Mesenchymal stem cell (in vitro differentiated cells and primary cell): Measurements from ENCODE around the gene PLCB1.

Source experiments
- DNase-seq: peaks from one replicate; pipeline ENCODE4 v3.0.0-alpha.2; 2013
- H2AFZ ChIP-seq: one replicate; pipeline ENCODE4 v1.6.1; 2013; ENCODE audit warnings: low read depth, mild to moderate bottlenecking, control low read depth, inconsistent platforms, low read length, moderate library complexity
- H2AK5ac ChIP-seq: 2 replicates; pipeline ENCODE4 v1.6.1; 2013; ENCODE audit warnings: low read length, moderate library complexity, mild to moderate bottlenecking, inconsistent platforms; ENCODE audit not compliant: severe bottlenecking
- H2BK120ac ChIP-seq: one replicate; pipeline ENCODE4 v1.6.1; 2013; ENCODE audit warnings: low read depth, mild to moderate bottlenecking, inconsistent platforms, low read length, moderate library complexity
- H2BK12ac ChIP-seq, 2 experiments: one replicate each; pipeline ENCODE4 v1.6.1; 2013; ENCODE audit warnings: inconsistent platforms in 2 of 2, low read length in 2 of 2, mild to moderate bottlenecking in 2 of 2, moderate library complexity in 2 of 2, control low read depth in 1 of 2
- H2BK15ac ChIP-seq: one replicate; pipeline ENCODE4 v1.6.1; 2013; ENCODE audit warnings: mild to moderate bottlenecking, low read depth, inconsistent platforms; ENCODE audit not compliant: poor library complexity, severe bottlenecking
- H2BK5ac ChIP-seq: 2 replicates; pipeline ENCODE4 v1.6.1; 2013; ENCODE audit warnings: low read depth, mild to moderate bottlenecking, low read length, control low read depth, inconsistent platforms; ENCODE audit not compliant: poor library complexity, severe bottlenecking
- H3K14ac ChIP-seq, 2 experiments: one replicate each; pipeline ENCODE4 v1.6.1; 2013; ENCODE audit warnings: inconsistent platforms in 2 of 2, low read length in 2 of 2, control low read depth in 1 of 2, mild to moderate bottlenecking in 1 of 2, moderate library complexity in 1 of 2
- H3K18ac ChIP-seq, 2 experiments: one replicate each; pipeline ENCODE4 v1.6.1; 2013; ENCODE audit warnings: inconsistent platforms in 2 of 2, low read length in 2 of 2, control low read depth in 1 of 2, low read depth in 1 of 2, mild to moderate bottlenecking in 1 of 2
- H3K23ac ChIP-seq, 2 experiments: one replicate each; pipeline ENCODE4 v1.6.1; 2013; ENCODE audit warnings: inconsistent platforms in 2 of 2, low read length in 2 of 2, mild to moderate bottlenecking in 2 of 2, moderate library complexity in 2 of 2, control low read depth in 1 of 2
- H3K27ac ChIP-seq: 2 replicates; pipeline ENCODE4 v1.5.1; 2013; ENCODE audit warnings: mild to moderate bottlenecking, moderate library complexity, low read length, control low read depth, inconsistent platforms; ENCODE audit not compliant: poor library complexity, severe bottlenecking
- H3K27me3 ChIP-seq, 2 experiments: 2 replicates each; pipeline versions ENCODE4 v1.6.1 to v1.7.0; 2013; ENCODE audit warnings: low read length in 2 of 2, mild to moderate bottlenecking in 2 of 2, moderate library complexity in 2 of 2, control low read depth in 1 of 2, inconsistent platforms in 1 of 2; ENCODE audit not compliant: control insufficient read depth in 1 of 2, insufficient read depth in 1 of 2
- H3K36me3 ChIP-seq, 2 experiments: 2 replicates each; pipeline versions ENCODE4 v1.6.1 to v1.7.0; 2013; ENCODE audit warnings: low read length in 2 of 2, control low read depth in 1 of 2, inconsistent platforms in 1 of 2, low read depth in 1 of 2, mild to moderate bottlenecking in 1 of 2; ENCODE audit not compliant: insufficient read depth in 2 of 2, control insufficient read depth in 1 of 2
- H3K4ac ChIP-seq, 2 experiments: one replicate each; pipeline ENCODE4 v1.6.1; 2013; ENCODE audit warnings: inconsistent platforms in 2 of 2, low read length in 2 of 2, mild to moderate bottlenecking in 2 of 2, moderate library complexity in 2 of 2, control low read depth in 1 of 2, low read depth in 1 of 2
- H3K4me1 ChIP-seq: 2 replicates; pipeline ENCODE4 v1.6.1; 2013; ENCODE audit warnings: low read depth, low read length, control low read depth; ENCODE audit not compliant: control insufficient read depth, insufficient read depth
- H3K4me2 ChIP-seq: 2 replicates; pipeline ENCODE4 v1.6.1; 2013; ENCODE audit warnings: low read length, mild to moderate bottlenecking, inconsistent platforms; ENCODE audit not compliant: poor library complexity, severe bottlenecking
- H3K4me3 ChIP-seq, 2 experiments: 2 replicates each; pipeline versions ENCODE4 v1.5.1 to v1.7.0; 2013; ENCODE audit warnings: low read length in 2 of 2, mild to moderate bottlenecking in 2 of 2, control low read depth in 1 of 2, low read depth in 1 of 2; ENCODE audit not compliant: insufficient read depth in 1 of 2
- H3K79me1 ChIP-seq: replicated peaks from 2 replicates; pipeline ENCODE4 v1.6.1; 2013; ENCODE audit warnings: mild to moderate bottlenecking, control low read depth, low read length, inconsistent platforms; ENCODE audit not compliant: poor library complexity, severe bottlenecking
- H3K9ac ChIP-seq: 2 replicates; pipeline ENCODE4 v1.7.0; 2013; ENCODE audit warnings: mild to moderate bottlenecking, low read length, moderate library complexity
- H3K9me3 ChIP-seq: 2 replicates; pipeline ENCODE4 v1.7.0; 2013; ENCODE audit warnings: mild to moderate bottlenecking, low read length; ENCODE audit not compliant: control insufficient read depth
- H4K8ac ChIP-seq: one replicate; pipeline ENCODE4 v1.6.1; 2013; ENCODE audit warnings: inconsistent platforms, mild to moderate bottlenecking, low read length, moderate library complexity
- H4K91ac ChIP-seq: one replicate; pipeline ENCODE4 v1.6.1; 2013; ENCODE audit warnings: mild to moderate bottlenecking, low read length, inconsistent platforms
- WGBS: methylation state at CpG from one replicate; pipeline ENCODE4 v1.1.7; 2013; ENCODE audit warnings: mixed read lengths; 5-methylcytosine and 5-hydroxymethylcytosine counted together

The PLCB1 gene

DNA sequence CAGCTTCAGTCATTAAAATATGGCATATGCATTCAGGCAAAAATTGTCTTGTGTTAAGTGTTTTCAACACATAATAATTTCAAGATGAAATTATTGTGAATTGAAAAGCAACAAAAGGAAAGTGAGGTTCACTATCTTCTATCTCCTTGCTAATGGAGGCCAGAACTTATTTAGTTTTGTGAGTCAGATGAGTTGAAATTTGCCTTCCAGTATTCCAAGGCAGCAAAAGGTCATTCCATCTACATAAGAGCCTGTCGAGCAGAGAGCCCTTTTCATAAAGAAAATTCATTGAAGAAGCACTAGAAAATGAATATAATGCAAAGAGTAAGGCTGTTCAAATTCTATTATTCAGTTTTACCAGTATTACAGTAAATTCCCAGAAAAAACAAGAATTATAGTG lies 274.3 kb downstream of the PLCB1 start:
- Histone ChIP-seq H3K4ac (no peak overlapping the region), H3K4me3 (no peak overlapping the region), H3K4me2 (no peak overlapping the region), H3K36me3 (no peaks in the 10 kb centered on the region), H3K9me3 (no peaks in the 10 kb centered on the region), H2BK5ac (no peak overlapping the region), H2BK15ac (no peak overlapping the region), H2AK5ac (no peak overlapping the region), H2AFZ (no peak overlapping the region), H2BK120ac (no peak overlapping the region), H3K79me1 (no peaks in the 10 kb centered on the region), H2BK12ac (no peak overlapping the region), H3K14ac (no peak overlapping the region), H3K4me1 (peaks cover 1% of the 10 kb centered on the region), H3K18ac (no peak overlapping the region), H3K9ac (peak overlapping the region; percentile 20), H3K27ac (no peak overlapping the region), H4K8ac (no peak overlapping the region), H4K91ac (no peak overlapping the region), H3K27me3 (no peaks in the 10 kb centered on the region), H3K23ac (no peak overlapping the region)
- DNase-seq, result no peak
- WGBS, result no CpG with 5 or more reads among the region's 1 CpG

DNA sequence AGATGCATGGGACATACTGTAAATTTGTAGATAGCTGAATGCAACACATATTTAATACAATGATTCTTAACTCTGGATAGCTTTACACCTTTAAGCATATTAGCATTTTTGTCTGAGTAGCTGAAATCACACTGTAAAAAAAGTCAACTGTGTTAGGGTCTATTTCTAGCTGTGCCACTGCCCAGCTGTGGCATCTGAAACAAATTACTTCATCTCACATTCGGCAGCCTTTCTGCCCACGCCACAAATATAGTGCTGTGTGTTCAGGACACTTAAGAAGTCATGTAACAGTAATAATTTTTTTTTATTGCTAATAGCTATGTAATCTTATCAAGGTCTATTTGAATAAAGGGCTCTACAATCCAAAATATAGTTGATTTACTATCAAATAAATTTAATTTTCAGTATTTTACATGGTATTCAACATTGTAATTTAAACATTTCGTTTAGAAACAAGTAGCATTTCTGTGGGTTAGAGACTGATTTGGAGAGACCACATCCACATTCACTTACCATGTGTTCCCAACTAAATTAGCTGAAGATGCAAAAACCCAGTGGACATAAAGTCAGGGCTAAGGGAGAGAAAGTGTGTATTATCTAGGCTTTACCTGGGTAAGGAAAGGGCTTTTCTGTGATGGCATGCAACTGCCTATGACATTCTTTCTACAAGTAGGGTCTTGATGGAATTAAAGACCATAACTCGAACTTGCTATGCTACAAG lies 276.7 kb downstream of the PLCB1 start:
- Histone ChIP-seq H3K4me1 (no peaks in the 10 kb centered on the region), H3K36me3 (no peaks in the 10 kb centered on the region), H3K4me3 (no peak overlapping the region), H2AFZ (no peak overlapping the region), H3K27me3 (no peaks in the 10 kb centered on the region), H3K23ac (no peak overlapping the region), H4K91ac (no peak overlapping the region), H2BK120ac (no peak overlapping the region), H3K9ac (no peak overlapping the region), H3K4ac (no peak overlapping the region), H4K8ac (no peak overlapping the region), H2BK12ac (no peak overlapping the region), H3K14ac (no peak overlapping the region), H2AK5ac (no peak overlapping the region), H3K79me1 (no peaks in the 10 kb centered on the region), H3K4me2 (no peak overlapping the region), H3K18ac (no peak overlapping the region), H2BK15ac (no peak overlapping the region), H2BK5ac (no peak overlapping the region), H3K27ac (no peak overlapping the region), H3K9me3 (no peaks in the 10 kb centered on the region)
- 93% methylated on average over 1 of the region's 4 CpGs for WGBS
- no peak for DNase-seq

DNA sequence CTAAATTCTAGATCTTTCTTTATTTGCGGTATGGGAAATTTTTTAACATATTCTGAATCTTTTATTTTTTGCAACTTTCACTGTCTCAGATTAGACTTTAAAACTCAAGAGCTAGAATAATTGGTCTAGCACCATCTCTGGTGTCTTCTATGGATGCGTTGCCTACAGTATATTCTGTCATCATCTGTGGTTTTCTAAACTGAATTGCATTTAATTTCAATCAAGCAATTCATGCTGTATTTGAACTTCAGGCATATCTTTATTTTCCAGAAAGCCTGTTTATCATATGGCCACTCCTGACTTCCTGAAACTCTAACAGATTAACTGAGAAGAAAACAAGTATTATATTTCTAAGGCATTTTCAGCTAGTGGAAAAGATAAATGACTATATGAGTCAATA lies 281.6 kb downstream of the PLCB1 start:
- H3K4me3 ChIP-seq, result no peak overlapping the region
- H3K79me1 ChIP-seq, result no peaks in the 10 kb centered on the region
- no peak overlapping the region for H2AK5ac ChIP-seq
- H3K9ac ChIP-seq, result no peak overlapping the region
- no peak overlapping the region for H2AFZ ChIP-seq
- no peak overlapping the region for H2BK120ac ChIP-seq
- H4K91ac ChIP-seq, result no peak overlapping the region
- no peak overlapping the region for H3K4ac ChIP-seq
- H2BK12ac ChIP-seq, result no peak overlapping the region
- H3K23ac ChIP-seq, result no peak overlapping the region
- H2BK15ac ChIP-seq, result no peak overlapping the region
- 100% methylated on average over 1 of the region's 2 CpGs for WGBS
- H3K9me3 ChIP-seq, result no peaks in the 10 kb centered on the region
- no peak overlapping the region for H2BK5ac ChIP-seq
- no peak overlapping the region for H3K14ac ChIP-seq
- no peaks in the 10 kb centered on the region for H3K4me1 ChIP-seq
- no peaks in the 10 kb centered on the region for H3K27me3 ChIP-seq
- H3K36me3 ChIP-seq, result no peaks in the 10 kb centered on the region
- no peak overlapping the region for H4K8ac ChIP-seq
- DNase-seq, result no peak
- H3K27ac ChIP-seq, result no peak overlapping the region
- no peak overlapping the region for H3K4me2 ChIP-seq
- H3K18ac ChIP-seq, result no peak overlapping the region

- Histone ChIP-seq H4K8ac (no peak overlapping the region), H2BK15ac (no peak overlapping the region), H2BK5ac (no peak overlapping the region), H3K4me2 (no peak overlapping the region), H4K91ac (no peak overlapping the region), H3K27me3 (no peaks in the 10 kb centered on the region), H3K79me1 (no peaks in the 10 kb centered on the region), H2BK12ac (no peak overlapping the region), H3K9ac (no peak overlapping the region), H3K14ac (no peak overlapping the region), H3K9me3 (no peaks in the 10 kb centered on the region), H3K23ac (no peak overlapping the region), H3K4me3 (no peak overlapping the region), H3K4ac (no peak overlapping the region), H2AFZ (no peak overlapping the region), H3K27ac (no peak overlapping the region), H3K36me3 (no peaks in the 10 kb centered on the region), H2BK120ac (no peak overlapping the region), H3K4me1 (no peaks in the 10 kb centered on the region), H3K18ac (no peak overlapping the region), H2AK5ac (no peak overlapping the region)
- peak; percentile 65 for DNase-seq
These were observed 282.7 kb downstream of the PLCB1 start for GRCh38 chr20:8414586-8415274.
